Activated naive CD4-positive, alpha-beta T cell treated with anti-CD3 and anti-CD28 coated beads, Interleukin-2, amount 10 ng/mL, durations not matched to agents 7 days and 5 days (primary cell): ENCODE results near the gene PIK3CB.

Source experiments
- CTCF ChIA-PET: fragments of 350-600 bp; sonication (Branson Sonifier 250); formaldehyde crosslinking; loops from one replicate; lab custom pipeline; 2021; ENCODE audit warnings: antibody characterized with exemption; lab: Charles Lee
- DNase-seq: peaks from one replicate; pipeline ENCODE4 v3.0.0-alpha.2; 2020
- H3K27ac Mint-ChIP-seq: one replicate; pipeline ENCODE4 v1.8.0; 2021; ENCODE audit warnings: mild to moderate bottlenecking, moderate library complexity, mixed read lengths
- H3K27me3 Mint-ChIP-seq: one replicate; pipeline ENCODE4 v1.8.0; 2021; ENCODE audit warnings: mild to moderate bottlenecking, mixed read lengths
- H3K36me3 Mint-ChIP-seq: one replicate; pipeline ENCODE4 v1.8.0; 2021; ENCODE audit warnings: mixed read lengths
- H3K4me1 Mint-ChIP-seq: one replicate; pipeline ENCODE4 v1.8.0; 2021; ENCODE audit warnings: mixed read lengths
- H3K4me3 Mint-ChIP-seq: one replicate; pipeline ENCODE4 v1.8.0; 2021; ENCODE audit warnings: mild to moderate bottlenecking, moderate library complexity, mixed read lengths
- H3K9me3 Mint-ChIP-seq: one replicate; pipeline ENCODE4 v1.8.0; 2021; ENCODE audit warnings: mixed read lengths

Gene PIK3CB

GRCh38 chr3:138776961-138777360 lies 57.8 kb downstream of the PIK3CB start:
- no peaks in the 10 kb centered on the region for H3K9me3 Mint-ChIP-seq
- no peaks in the 10 kb centered on the region for H3K27me3 Mint-ChIP-seq
- peaks cover 38% of the 10 kb centered on the region for H3K4me1 Mint-ChIP-seq
- no peak overlapping the region for H3K4me3 Mint-ChIP-seq
- CTCF ChIA-PET, result interaction anchor here (1.1 kb wide), 1 partner anchor 139 kb away, joined by 4 read pairs; no protein-coding TSS in a partner anchor
- H3K27ac Mint-ChIP-seq, result no peak overlapping the region
- peaks cover 7% of the 10 kb centered on the region for H3K36me3 Mint-ChIP-seq
- no peak for DNase-seq

DNA sequence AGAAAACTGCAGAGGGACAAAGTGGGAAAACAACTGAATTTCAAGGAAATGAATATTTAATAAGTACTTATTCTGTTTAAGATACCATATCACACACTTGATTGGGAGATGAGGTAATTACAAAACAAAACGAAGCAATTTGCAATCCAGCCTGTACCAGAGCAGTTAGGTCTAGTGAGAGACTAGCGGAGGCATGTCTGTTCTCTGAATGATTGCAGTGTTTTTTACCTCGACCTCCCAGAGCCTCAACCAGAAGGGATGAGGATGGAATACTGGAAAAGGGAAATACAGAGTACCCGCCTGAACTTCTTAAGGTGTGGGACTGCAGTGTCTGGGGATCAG lies 59.5 kb downstream of the PIK3CB start:
- Mint-ChIP-seq H3K4me3 (no peak overlapping the region), H3K9me3 (no peaks in the 10 kb centered on the region), H3K4me1 (peaks cover 22% of the 10 kb centered on the region), H3K27ac (no peak overlapping the region), H3K36me3 (peaks cover 7% of the 10 kb centered on the region), H3K27me3 (no peaks in the 10 kb centered on the region)
- no peak for DNase-seq
- CTCF ChIA-PET, result interaction anchor here (1.0 to 1.3 kb wide), 3 partner anchors 60 to 181 kb away, joined by 3 to 4 read pairs (median 3); partner anchors contain the start of gene CEP70

DNA sequence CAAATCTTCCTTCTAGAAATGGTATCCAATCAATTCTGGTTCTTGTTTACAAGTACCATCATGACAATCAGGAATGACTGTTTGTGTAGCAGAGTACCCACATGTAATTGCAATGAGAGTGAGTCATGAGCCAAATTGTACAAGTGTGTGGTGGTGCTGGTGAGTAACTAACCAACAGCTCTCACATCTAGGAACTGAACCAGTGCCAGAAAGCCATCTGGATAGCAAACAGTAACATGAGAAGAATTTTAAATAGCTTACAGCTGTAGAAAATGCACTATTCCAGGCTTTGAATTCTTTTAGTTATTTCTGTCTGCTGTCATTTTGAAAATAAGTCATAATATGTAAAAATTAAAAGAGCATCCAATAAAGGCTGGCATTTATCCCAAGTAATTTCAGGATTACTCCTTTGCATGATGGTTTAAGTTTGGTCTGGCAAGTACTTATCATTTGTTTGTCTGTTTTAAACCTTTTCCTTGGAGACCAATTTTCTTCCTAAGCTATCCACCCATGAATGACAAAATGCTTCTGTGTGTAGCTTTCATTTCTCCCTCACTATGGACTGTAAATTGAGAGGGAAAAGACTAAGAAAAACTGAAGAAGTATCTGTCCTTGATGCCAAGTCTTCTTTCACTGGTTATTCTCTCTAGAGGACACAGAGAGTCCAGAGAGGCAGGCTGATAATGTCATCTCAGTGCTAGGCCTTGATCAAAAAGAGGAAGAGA lies 60.0 kb downstream of the PIK3CB start:
- peaks cover 7% of the 10 kb centered on the region for H3K36me3 Mint-ChIP-seq

GRCh38 chr3:138771585-138771984 lies 63.1 kb downstream of the PIK3CB start:
- no peaks in the 10 kb centered on the region for H3K27me3 Mint-ChIP-seq
- peaks cover 8% of the 10 kb centered on the region for H3K9me3 Mint-ChIP-seq
- CTCF ChIA-PET, result no interaction called here
- no peak overlapping the region for H3K4me3 Mint-ChIP-seq
- H3K27ac Mint-ChIP-seq, result no peak overlapping the region
- H3K4me1 Mint-ChIP-seq, result peaks cover 11% of the 10 kb centered on the region
- no peak for DNase-seq
- H3K36me3 Mint-ChIP-seq, result peaks cover 10% of the 10 kb centered on the region

More for the DNA sequence above, 60.0 kb downstream of the PIK3CB start:
- CTCF ChIA-PET, result interaction anchor here (1.0 to 1.3 kb wide), 3 partner anchors 59 to 180 kb away, joined by 3 to 4 read pairs (median 3); partner anchors contain the start of gene CEP70
- Mint-ChIP-seq H3K9me3 (no peaks in the 10 kb centered on the region), H3K27ac (no peak overlapping the region), H3K4me1 (peaks cover 24% of the 10 kb centered on the region), H3K27me3 (no peaks in the 10 kb centered on the region), H3K4me3 (no peak overlapping the region)
- DNase-seq, result no peak

DNA sequence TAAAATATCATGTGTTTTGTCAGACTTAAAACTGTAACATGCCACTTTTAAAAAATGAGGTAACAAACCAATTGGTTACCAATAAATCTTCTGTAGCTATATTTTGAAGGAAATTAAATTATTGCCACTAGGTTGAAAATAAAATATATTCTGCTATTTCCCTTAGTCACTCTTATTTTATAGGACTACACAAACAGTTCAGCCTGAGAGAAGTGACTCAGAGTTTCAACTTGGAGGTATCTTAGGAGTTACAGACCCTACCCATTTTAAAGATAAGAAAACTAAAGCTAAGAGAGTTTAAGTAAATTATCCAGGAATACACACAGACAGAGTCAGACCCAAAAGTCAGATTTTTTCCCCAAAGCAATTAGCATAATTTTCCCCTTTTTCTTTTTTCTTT lies 65.1 kb downstream of the PIK3CB start:
- H3K36me3 Mint-ChIP-seq, result peaks cover 9% of the 10 kb centered on the region
- H3K4me3 Mint-ChIP-seq, result no peak overlapping the region
- DNase-seq, result no peak
- peaks cover 8% of the 10 kb centered on the region for H3K9me3 Mint-ChIP-seq
- CTCF ChIA-PET, result interaction anchor here (0.5 to 0.7 kb wide), 2 partner anchors 16 to 151 kb away, joined by 3 read pairs; no protein-coding TSS in a partner anchor
- H3K27me3 Mint-ChIP-seq, result no peaks in the 10 kb centered on the region
- peaks cover 11% of the 10 kb centered on the region for H3K4me1 Mint-ChIP-seq
- H3K27ac Mint-ChIP-seq, result peak overlapping the region; percentile 29

DNA sequence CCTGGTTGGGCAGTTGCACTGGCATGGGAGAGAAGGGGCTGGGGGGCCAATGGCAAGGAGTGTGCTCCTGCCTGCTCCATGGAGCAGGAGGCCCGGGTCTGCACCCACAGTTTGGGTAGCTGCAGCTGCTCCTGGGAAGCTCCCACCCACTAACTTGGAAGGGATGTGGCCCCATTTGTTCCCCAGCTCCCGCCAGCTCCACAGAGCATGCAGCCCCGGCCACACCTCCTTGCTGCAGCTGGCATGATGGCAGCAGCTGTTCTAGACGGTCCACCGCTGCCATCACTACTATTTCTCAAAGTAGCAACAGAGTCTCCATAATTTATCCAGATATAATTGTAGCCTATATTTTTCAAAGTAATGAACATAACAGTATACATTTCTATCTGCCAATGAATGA lies 65.8 kb downstream of the PIK3CB start:
- no peak for DNase-seq
- H3K27ac Mint-ChIP-seq, result no peak overlapping the region
- peaks cover 11% of the 10 kb centered on the region for H3K4me1 Mint-ChIP-seq
- no peak overlapping the region for H3K4me3 Mint-ChIP-seq
- CTCF ChIA-PET, result interaction anchor here (0.7 kb wide), 1 partner anchor 15 kb away, joined by 3 read pairs; no protein-coding TSS in a partner anchor
- H3K9me3 Mint-ChIP-seq, result peaks cover 8% of the 10 kb centered on the region
- H3K36me3 Mint-ChIP-seq, result peaks cover 9% of the 10 kb centered on the region
- no peaks in the 10 kb centered on the region for H3K27me3 Mint-ChIP-seq

- Mint-ChIP-seq H3K9me3 (peaks cover 8% of the 10 kb centered on the region), H3K4me1 (peaks cover 11% of the 10 kb centered on the region), H3K4me3 (no peak overlapping the region), H3K36me3 (peaks cover 9% of the 10 kb centered on the region), H3K27ac (no peak overlapping the region), H3K27me3 (no peaks in the 10 kb centered on the region)
- CTCF ChIA-PET, result interaction anchor here (1.1 kb wide), 1 partner anchor 155 kb away, joined by 3 read pairs; no protein-coding TSS in a partner anchor
- no peak for DNase-seq
These were observed 66.6 kb downstream of the PIK3CB start for GRCh38 chr3:138768125-138768524.

GRCh38 chr3:138767498-138768104 lies 67.1 kb downstream of the PIK3CB start:
- Mint-ChIP-seq H3K27ac (no peak overlapping the region), H3K4me3 (no peak overlapping the region), H3K4me1 (peaks cover 11% of the 10 kb centered on the region), H3K36me3 (peaks cover 9% of the 10 kb centered on the region), H3K27me3 (no peaks in the 10 kb centered on the region), H3K9me3 (peaks cover 8% of the 10 kb centered on the region)
- CTCF ChIA-PET, result interaction anchor here (1.1 kb wide), 1 partner anchor 156 kb away, joined by 3 read pairs; no protein-coding TSS in a partner anchor
- no peak for DNase-seq

DNA sequence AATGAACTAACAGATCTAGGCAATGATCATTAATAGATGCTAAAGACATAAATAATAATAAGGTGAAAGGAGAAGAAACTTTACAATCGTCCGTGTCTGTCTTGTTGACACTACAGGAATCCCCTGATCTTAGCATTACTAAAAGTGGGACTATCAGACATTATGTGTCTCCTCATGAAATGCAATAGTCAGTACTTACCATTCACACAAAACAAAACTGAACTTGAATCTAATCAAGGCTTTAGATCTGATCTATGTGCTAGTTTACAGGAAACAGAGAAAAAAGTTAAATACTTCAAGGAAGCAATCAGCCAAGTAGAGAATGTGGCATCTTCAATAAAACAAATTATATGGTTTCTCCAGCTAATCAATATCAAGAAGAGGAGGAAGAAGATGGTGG lies 73.7 kb downstream of the PIK3CB start:
- H3K27me3 Mint-ChIP-seq, result no peaks in the 10 kb centered on the region
- H3K4me1 Mint-ChIP-seq, result peaks cover 7% of the 10 kb centered on the region
- H3K4me3 Mint-ChIP-seq, result no peak overlapping the region
- H3K36me3 Mint-ChIP-seq, result peaks cover 14% of the 10 kb centered on the region
- CTCF ChIA-PET, result no interaction called here
- peak overlapping the region; percentile 29 for H3K27ac Mint-ChIP-seq
- DNase-seq, result no peak
- no peaks in the 10 kb centered on the region for H3K9me3 Mint-ChIP-seq

- Mint-ChIP-seq H3K4me1 (peaks cover 4% of the 10 kb centered on the region), H3K36me3 (no peaks in the 10 kb centered on the region), H3K27me3 (no peaks in the 10 kb centered on the region), H3K27ac (no peak overlapping the region), H3K4me3 (no peak overlapping the region), H3K9me3 (no peaks in the 10 kb centered on the region)
- no peak for DNase-seq
- CTCF ChIA-PET, result no interaction called here
These were observed 86.5 kb downstream of the PIK3CB start for GRCh38 chr3:138748190-138748589.

- Mint-ChIP-seq H3K27ac (no peak overlapping the region), H3K36me3 (no peaks in the 10 kb centered on the region), H3K4me1 (no peaks in the 10 kb centered on the region), H3K4me3 (no peak overlapping the region), H3K27me3 (no peaks in the 10 kb centered on the region), H3K9me3 (no peaks in the 10 kb centered on the region)
- CTCF ChIA-PET, result no interaction called here
- DNase-seq, result no peak
These were observed 87.5 kb downstream of the PIK3CB start for GRCh38 chr3:138747225-138747624.

GRCh38 chr3:138740072-138740471 lies 94.7 kb downstream of the PIK3CB start:
- Mint-ChIP-seq H3K4me1 (no peaks in the 10 kb centered on the region), H3K9me3 (no peaks in the 10 kb centered on the region), H3K36me3 (peaks cover 11% of the 10 kb centered on the region), H3K27ac (no peak overlapping the region), H3K27me3 (no peaks in the 10 kb centered on the region), H3K4me3 (no peak overlapping the region)
- no peak for DNase-seq
- CTCF ChIA-PET, result interaction anchor here (0.6 kb wide), 1 partner anchor 19 kb away, joined by 5 read pairs; no protein-coding TSS in a partner anchor

DNA sequence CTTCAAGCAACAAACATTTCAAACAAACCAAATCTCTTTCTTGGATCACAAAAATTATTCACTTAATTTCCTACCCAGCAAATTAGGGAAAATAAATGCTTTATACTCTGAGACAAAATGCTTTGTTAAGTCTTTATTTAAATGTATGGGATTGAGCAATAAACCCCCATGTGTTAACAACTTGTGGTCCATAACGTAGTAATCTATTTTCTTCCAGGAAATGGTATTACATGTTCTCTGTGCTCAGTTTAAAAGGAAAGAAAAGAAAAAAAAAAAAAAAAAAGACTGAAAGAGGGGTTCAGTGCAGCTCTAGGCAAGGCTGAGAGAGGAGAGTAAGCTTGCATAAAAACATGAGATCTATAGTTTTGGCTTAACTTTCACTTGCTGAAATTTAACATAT lies 102.3 kb downstream of the PIK3CB start:
- no peak for DNase-seq
- no peak overlapping the region for H3K4me3 Mint-ChIP-seq
- H3K36me3 Mint-ChIP-seq, result peaks cover 5% of the 10 kb centered on the region
- no peaks in the 10 kb centered on the region for H3K9me3 Mint-ChIP-seq
- no peaks in the 10 kb centered on the region for H3K27me3 Mint-ChIP-seq
- CTCF ChIA-PET, result interaction anchor here (1.2 kb wide), 1 partner anchor 18 kb away, joined by 4 read pairs; no protein-coding TSS in a partner anchor
- no peaks in the 10 kb centered on the region for H3K4me1 Mint-ChIP-seq
- H3K27ac Mint-ChIP-seq, result no peak overlapping the region

GRCh38 chr3:138726946-138727730 lies 107.6 kb downstream of the PIK3CB start:
- Mint-ChIP-seq H3K4me3 (no peak overlapping the region), H3K4me1 (peaks cover 5% of the 10 kb centered on the region), H3K9me3 (no peaks in the 10 kb centered on the region), H3K27me3 (no peaks in the 10 kb centered on the region), H3K36me3 (peaks cover 2% of the 10 kb centered on the region), H3K27ac (no peak overlapping the region)
- DNase-seq, result no peak
- CTCF ChIA-PET, result interaction anchor here (1.5 kb wide), 1 partner anchor 189 kb away, joined by 6 read pairs; no protein-coding TSS in a partner anchor
